Skeletal muscle satellite cell (primary cell): ENCODE measurements around the gene LRIT2. TPM values are rescaled to one million over a fixed set of nuclear protein-coding genes. Genes with fewer than 3 reads are reported as not detected.

Experiments used
- H3K27me3 ChIP-seq: 2 replicates; pipeline ENCODE4 v1.7.0; 2013; ENCODE audit warnings: low read length; ENCODE audit not compliant: control insufficient read depth, insufficient read depth
- H3K36me3 ChIP-seq: 2 replicates; pipeline ENCODE4 v1.7.0; 2013; ENCODE audit warnings: mild to moderate bottlenecking, control low read depth, low read length; ENCODE audit not compliant: insufficient read depth
- H3K4me1 ChIP-seq: 2 replicates; pipeline ENCODE4 v1.7.0; 2013; ENCODE audit warnings: low read length; ENCODE audit not compliant: control insufficient read depth, insufficient read depth
- H3K4me2 ChIP-seq: 2 replicates; pipeline ENCODE4 v1.7.0; 2013; ENCODE audit warnings: mild to moderate bottlenecking, low read length
- H3K4me3 ChIP-seq: 2 replicates; pipeline ENCODE4 v1.7.0; 2013; ENCODE audit warnings: low read length
- H3K9ac ChIP-seq: 2 replicates; pipeline ENCODE4 v1.7.0; 2013; ENCODE audit warnings: mild to moderate bottlenecking, low read depth, low read length, moderate library complexity
- H3K9me3 ChIP-seq: replicated peaks from 2 replicates; pipeline ENCODE4 v1.7.0; 2013; ENCODE audit warnings: mild to moderate bottlenecking, control low read depth, low read length
- total RNA-seq: library from RNA; depleted of rRNA; stranded (reverse); fragments of >200 nt; gene quantifications from 2 replicates; pipeline ENCODE4 v1.2.3, GENCODE V29; 2012; rRNA removed

LRIT2 gene, protein sequence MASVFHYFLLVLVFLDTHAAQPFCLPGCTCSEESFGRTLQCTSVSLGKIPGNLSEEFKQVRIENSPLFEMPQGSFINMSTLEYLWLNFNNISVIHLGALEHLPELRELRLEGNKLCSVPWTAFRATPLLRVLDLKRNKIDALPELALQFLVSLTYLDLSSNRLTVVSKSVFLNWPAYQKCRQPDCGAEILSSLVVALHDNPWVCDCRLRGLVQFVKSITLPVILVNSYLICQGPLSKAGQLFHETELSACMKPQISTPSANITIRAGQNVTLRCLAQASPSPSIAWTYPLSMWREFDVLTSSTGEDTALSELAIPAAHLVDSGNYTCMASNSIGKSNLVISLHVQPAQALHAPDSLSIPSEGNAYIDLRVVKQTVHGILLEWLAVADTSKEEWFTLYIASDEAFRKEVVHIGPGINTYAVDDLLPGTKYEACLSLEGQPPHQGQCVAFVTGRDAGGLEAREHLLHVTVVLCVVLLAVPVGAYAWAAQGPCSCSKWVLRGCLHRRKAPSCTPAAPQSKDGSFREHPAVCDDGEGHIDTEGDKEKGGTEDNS
- not detected in 2 replicates for total RNA-seq

GRCh38 chr10:84225427-84226173 lies at the start of gene LRIT2:
LRIT2 (minus strand) TSS chr10:84225544; CDS start chr10:84225520, 24 bp downstream.
- Histone ChIP-seq H3K9me3 (no peaks in the 10 kb centered on the region), H3K4me3 (no peak within 1 kb of the TSS), H3K4me2 (no peak within 1 kb of the TSS), H3K36me3 (no peaks in the 10 kb centered on the region), H3K9ac (no peak within 1 kb of the TSS), H3K27me3 (peaks cover 3% of the 10 kb centered on the region), H3K4me1 (no peaks in the 10 kb centered on the region)

- Histone ChIP-seq H3K4me3 (no peak overlapping the region), H3K9ac (no peak overlapping the region), H3K4me1 (peaks cover 18% of the 10 kb centered on the region), H3K36me3 (no peaks in the 10 kb centered on the region), H3K4me2 (no peak overlapping the region), H3K27me3 (peaks cover 2% of the 10 kb centered on the region), H3K9me3 (no peaks in the 10 kb centered on the region)
Observed at GRCh38 chr10:84270708-84271107, 45.4 kb upstream of the LRIT2 start.

GRCh38 chr10:84269773-84270172 lies 44.4 kb upstream of the LRIT2 start:
- Histone ChIP-seq H3K4me3 (no peak overlapping the region), H3K27me3 (no peaks in the 10 kb centered on the region), H3K4me1 (peaks cover 18% of the 10 kb centered on the region), H3K4me2 (peak overlapping the region; percentile 20), H3K9ac (no peak overlapping the region), H3K9me3 (no peaks in the 10 kb centered on the region), H3K36me3 (no peaks in the 10 kb centered on the region)

GRCh38 chr10:84269162-84269561 lies 43.8 kb upstream of the LRIT2 start:
- H3K36me3 ChIP-seq: no peaks in the 10 kb centered on the region
- H3K4me2 ChIP-seq: no peak overlapping the region
- no peak overlapping the region for H3K9ac ChIP-seq
- H3K9me3 ChIP-seq: no peaks in the 10 kb centered on the region
- no peaks in the 10 kb centered on the region for H3K27me3 ChIP-seq
- no peak overlapping the region for H3K4me3 ChIP-seq
- H3K4me1 ChIP-seq: peaks cover 18% of the 10 kb centered on the region

GRCh38 chr10:84267503-84268126 lies 42.3 kb upstream of the LRIT2 start:
- H3K4me3 ChIP-seq: no peak overlapping the region
- no peak overlapping the region for H3K9ac ChIP-seq
- H3K27me3 ChIP-seq: peaks cover under 1% of the 10 kb centered on the region
- no peak overlapping the region for H3K4me2 ChIP-seq
- H3K36me3 ChIP-seq: no peaks in the 10 kb centered on the region
- H3K4me1 ChIP-seq: peaks cover 18% of the 10 kb centered on the region
- no peaks in the 10 kb centered on the region for H3K9me3 ChIP-seq

DNA sequence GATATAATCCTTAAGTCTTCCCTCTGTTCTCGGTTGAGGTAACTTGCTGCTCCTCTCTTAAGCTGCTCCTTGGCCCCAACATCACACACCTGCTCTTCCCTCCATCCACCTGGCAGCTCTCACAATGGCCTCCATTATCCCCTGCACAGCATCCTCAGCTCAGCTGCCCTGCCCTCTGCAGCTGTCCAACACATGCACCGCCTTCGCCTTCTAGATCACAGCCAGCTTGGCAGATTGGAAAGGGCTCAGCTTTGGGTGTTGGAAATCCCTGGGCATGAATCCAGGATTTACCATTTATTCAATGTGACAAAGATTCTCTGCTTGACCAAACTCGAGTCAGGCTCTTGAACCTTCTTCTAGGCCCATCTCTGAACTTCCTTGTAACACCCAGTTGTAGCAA lies 40.1 kb upstream of the LRIT2 start:
- H3K4me1 ChIP-seq: peaks cover 15% of the 10 kb centered on the region
- H3K27me3 ChIP-seq: peaks cover 19% of the 10 kb centered on the region
- no peak overlapping the region for H3K9ac ChIP-seq
- no peak overlapping the region for H3K4me3 ChIP-seq
- no peaks in the 10 kb centered on the region for H3K36me3 ChIP-seq
- no peak overlapping the region for H3K4me2 ChIP-seq
- no peaks in the 10 kb centered on the region for H3K9me3 ChIP-seq

DNA sequence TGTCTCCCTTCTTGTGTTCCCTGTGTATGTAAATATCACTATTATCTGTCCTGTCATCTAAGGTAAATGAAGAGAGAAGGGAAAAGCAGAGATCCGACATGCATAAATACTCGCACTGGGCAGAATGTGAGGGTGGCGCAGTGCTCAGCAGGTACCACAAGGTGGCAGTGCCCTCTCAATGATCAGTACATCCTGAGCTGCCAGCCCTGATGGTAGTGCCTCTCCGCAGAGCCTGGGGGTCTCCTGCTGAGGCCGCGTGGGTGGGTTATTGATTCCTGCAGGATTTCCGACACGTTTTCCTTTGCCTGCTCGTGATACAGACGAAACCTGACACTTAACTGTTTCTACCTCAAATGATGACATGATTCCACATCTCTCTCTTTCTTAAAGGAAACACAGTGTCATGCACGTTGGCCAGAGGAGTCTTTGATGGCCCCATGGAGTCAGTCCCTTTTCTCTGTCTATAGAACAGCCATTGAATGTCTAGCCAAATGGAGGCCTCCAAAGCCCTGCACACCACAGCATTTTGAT lies 39.3 kb upstream of the LRIT2 start:
- H3K9ac ChIP-seq: no peak overlapping the region
- no peak overlapping the region for H3K4me3 ChIP-seq
- no peaks in the 10 kb centered on the region for H3K36me3 ChIP-seq
- H3K4me1 ChIP-seq: peaks cover 9% of the 10 kb centered on the region
- H3K9me3 ChIP-seq: no peaks in the 10 kb centered on the region
- H3K27me3 ChIP-seq: peaks cover 20% of the 10 kb centered on the region
- peak overlapping the region; percentile 49 for H3K4me2 ChIP-seq

GRCh38 chr10:84263716-84264115 lies 38.4 kb upstream of the LRIT2 start:
- no peaks in the 10 kb centered on the region for H3K36me3 ChIP-seq

GRCh38 chr10:84262190-84262956 lies 37.0 kb upstream of the LRIT2 start:
- no peaks in the 10 kb centered on the region for H3K36me3 ChIP-seq
- H3K9me3 ChIP-seq: no peaks in the 10 kb centered on the region
- no peak overlapping the region for H3K9ac ChIP-seq
- peaks cover 23% of the 10 kb centered on the region for H3K27me3 ChIP-seq
- no peak overlapping the region for H3K4me3 ChIP-seq
- H3K4me1 ChIP-seq: no peaks in the 10 kb centered on the region
- H3K4me2 ChIP-seq: no peak overlapping the region

More at GRCh38 chr10:84263716-84264115, 38.4 kb upstream of the LRIT2 start:
- H3K4me2 ChIP-seq: no peak overlapping the region
- H3K4me1 ChIP-seq: peaks cover 4% of the 10 kb centered on the region
- H3K4me3 ChIP-seq: no peak overlapping the region
- H3K27me3 ChIP-seq: peaks cover 20% of the 10 kb centered on the region
- no peaks in the 10 kb centered on the region for H3K9me3 ChIP-seq
- H3K9ac ChIP-seq: no peak overlapping the region

DNA sequence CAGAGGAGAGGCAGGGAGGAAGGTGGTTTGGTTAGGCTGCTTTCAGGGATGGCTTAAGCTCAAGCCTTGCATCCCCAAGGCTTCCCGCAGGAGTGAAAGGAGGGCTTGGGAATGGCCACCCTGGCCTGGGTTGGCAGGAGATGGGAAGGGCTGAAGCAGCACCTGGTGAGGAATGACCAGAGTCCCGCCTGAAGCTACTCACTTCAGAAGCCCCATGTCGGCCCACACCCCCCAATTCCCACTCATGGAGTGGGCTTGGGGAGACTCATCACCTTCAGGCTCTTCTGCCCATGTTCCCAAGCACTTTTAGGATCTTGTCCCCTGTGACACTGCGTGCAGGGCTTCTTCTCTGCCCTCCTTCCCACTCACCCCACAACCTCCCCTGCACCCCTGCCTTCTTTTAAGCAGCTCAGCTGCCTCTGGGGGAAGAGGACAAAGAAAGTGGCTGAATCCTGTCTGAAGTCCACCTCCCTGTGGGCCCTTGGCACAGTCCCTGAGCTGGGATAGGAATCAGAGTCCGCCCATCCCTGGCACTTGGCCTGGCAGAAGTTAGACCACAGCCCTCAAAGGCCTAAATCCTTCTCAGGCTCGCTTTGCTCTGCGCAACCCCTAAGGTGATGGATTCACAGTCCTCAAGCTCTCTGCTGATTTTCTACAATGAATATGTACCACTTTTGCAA lies 36.0 kb upstream of the LRIT2 start:
- H3K9me3 ChIP-seq: no peaks in the 10 kb centered on the region
- peaks cover 23% of the 10 kb centered on the region for H3K27me3 ChIP-seq
- no peak overlapping the region for H3K9ac ChIP-seq
- no peaks in the 10 kb centered on the region for H3K4me1 ChIP-seq
- no peaks in the 10 kb centered on the region for H3K36me3 ChIP-seq
- no peak overlapping the region for H3K4me2 ChIP-seq
- H3K4me3 ChIP-seq: no peak overlapping the region
